OCI-LY7 (cell line): ENCODE data around the gene TIGD2. TPM values are rescaled to one million over a fixed set of nuclear protein-coding genes. Genes with fewer than 3 reads are reported as not detected.

Experiments
- BruUV-seq: library from RNA; stranded (reverse); fragments of 400-500 nt; replicated peaks from 2 replicates; lab custom pipeline; 2021; lab: Mats Ljungman, UMichigan
- CTCF ChIA-PET: fragments of 300-600 bp; sonication (Branson Sonifier 250); formaldehyde crosslinking; loops from one replicate; lab custom pipeline; 2022; ENCODE audit warnings: antibody characterized with exemption; ENCODE audit not compliant: unreplicated experiment; lab: Charles Lee
- POLR2A ChIA-PET: fragments of 300-600 bp; sonication (Branson Sonifier 250); formaldehyde crosslinking; loops from one replicate; lab custom pipeline; 2022; ENCODE audit warnings: antibody characterized with exemption; lab: Charles Lee
- DNase-seq: peaks from one replicate; pipeline ENCODE4 v3.0.0-alpha.2; 2015; ENCODE audit warnings: low spot score
- H2AFZ ChIP-seq: fragments of 200-600 bp; sonication (generic), shearing (Covaris generic); 2 replicates; pipeline ENCODE4 v1.6.1; 2014; ENCODE audit warnings: mild to moderate bottlenecking, antibody characterized with exemption, low read length, moderate library complexity
- H3K27ac ChIP-seq: fragments of 200-600 bp; sonication (generic); 2 replicates; pipeline ENCODE4 v1.5.1; 2014; ENCODE audit warnings: mixed run types, low read depth, mild to moderate bottlenecking, moderate library complexity, low read length, inconsistent platforms; ENCODE audit not compliant: poor library complexity, severe bottlenecking
- H3K36me3 ChIP-seq: fragments of 200-600 bp; sonication (generic); 2 replicates; pipeline ENCODE4 v1.6.1; 2014; ENCODE audit warnings: mild to moderate bottlenecking, antibody characterized with exemption, low read length, moderate library complexity, mixed read lengths; ENCODE audit not compliant: insufficient read depth
- H3K4me1 ChIP-seq: fragments of 200-600 bp; sonication (generic); 2 replicates; pipeline ENCODE4 v1.5.1; 2014; ENCODE audit warnings: mild to moderate bottlenecking, low read length; ENCODE audit not compliant: insufficient read depth, poor library complexity, severe bottlenecking
- H3K4me2 ChIP-seq: fragments of 200-600 bp; sonication (generic); 2 replicates; pipeline ENCODE4 v1.6.1; 2014; ENCODE audit warnings: mild to moderate bottlenecking, low read length
- H3K4me3 ChIP-seq: fragments of 200-600 bp; sonication (generic); 2 replicates; pipeline ENCODE4 v1.5.1; 2014; ENCODE audit warnings: mild to moderate bottlenecking, low read depth, low read length; ENCODE audit not compliant: poor library complexity, severe bottlenecking
- H3K79me2 ChIP-seq: fragments of 200-600 bp; sonication (generic); 2 replicates; pipeline ENCODE4 v1.6.1; 2016; ENCODE audit warnings: low read depth, mild to moderate bottlenecking, low read length, moderate library complexity, mixed read lengths; ENCODE audit not compliant: insufficient read depth
- H3K9me2 ChIP-seq: fragments of 200-600 bp; sonication (generic); 2 replicates; pipeline ENCODE4 v1.6.1; 2016; ENCODE audit warnings: mild to moderate bottlenecking, low read length, mixed read lengths; ENCODE audit not compliant: insufficient read depth
- H3K9me3 ChIP-seq: fragments of 200-600 bp; sonication (generic); 2 replicates; pipeline ENCODE4 v1.6.1; 2014; ENCODE audit warnings: mild to moderate bottlenecking, mixed run types, low read length, mixed read lengths
- H4K20me1 ChIP-seq: fragments of 200-600 bp; sonication (generic); 2 replicates; pipeline ENCODE4 v1.6.1; 2014; ENCODE audit warnings: mild to moderate bottlenecking, antibody characterized with exemption, low read length, moderate library complexity, mixed read lengths; ENCODE audit not compliant: insufficient read depth
- EZH2phosphoT487 ChIP-seq: fragments of 200-600 bp; sonication (generic); IDR thresholded peaks from 2 replicates; pipeline ENCODE4 v1.6.1; 2018; ENCODE audit warnings: low read depth, borderline replicate concordance, mild to moderate bottlenecking, mixed run types, antibody characterized with exemption, low read length, moderate library complexity, mixed read lengths
- intact Hi-C: fragments of 100-400 bp; cut with micrococcal nuclease; formaldehyde crosslinking; loops from one replicate; pipeline ENCODE4 v1.10.0; 2022; ENCODE audit not compliant: unreplicated experiment
- total RNA-seq, 2 experiments: library from RNA; depleted of rRNA in 1 of 2; stranded (reverse); fragments of >200 nt in 1 of 2; shearing (Covaris generic) in 1 of 2; gene quantifications; 2 replicates each; pipeline ENCODE4 v1.2.3, GENCODE V29; 2014 to 2022
- TF ChIP-seq, protein P1 (sequence below): fragments of 200-600 bp; sonication (generic); conservative IDR thresholded peaks from 2 replicates; pipeline ENCODE4 v1.5.1; 2014; ENCODE audit warnings: mild to moderate bottlenecking, antibody characterized with exemption, low read length, moderate library complexity, mixed read lengths

The TIGD2 gene
- total RNA-seq, 2 experiments from 2014 or later = 6.3 to 10.0 TPM

- no peak for DNase-seq
- no TSS peak for BruUV-seq
- Histone ChIP-seq H3K36me3 (no peaks in the 10 kb centered on the region), H2AFZ (no peak overlapping the region), H3K27ac (no peak overlapping the region), H3K4me3 (no peak overlapping the region), H3K9me2 (no peaks in the 10 kb centered on the region), H4K20me1 (no peaks in the 10 kb centered on the region), H3K4me1 (no peaks in the 10 kb centered on the region), H3K9me3 (0 out of 2 replicates have a peak, but pooled peaks cover 4% of the 10 kb centered on the region), H3K79me2 (no peaks in the 10 kb centered on the region), H3K4me2 (no peak overlapping the region)
- POLR2A ChIA-PET = no interaction called here
- TF ChIP-seq EZH2phosphoT487 = no peak
- TF ChIP-seq, protein P1, sequence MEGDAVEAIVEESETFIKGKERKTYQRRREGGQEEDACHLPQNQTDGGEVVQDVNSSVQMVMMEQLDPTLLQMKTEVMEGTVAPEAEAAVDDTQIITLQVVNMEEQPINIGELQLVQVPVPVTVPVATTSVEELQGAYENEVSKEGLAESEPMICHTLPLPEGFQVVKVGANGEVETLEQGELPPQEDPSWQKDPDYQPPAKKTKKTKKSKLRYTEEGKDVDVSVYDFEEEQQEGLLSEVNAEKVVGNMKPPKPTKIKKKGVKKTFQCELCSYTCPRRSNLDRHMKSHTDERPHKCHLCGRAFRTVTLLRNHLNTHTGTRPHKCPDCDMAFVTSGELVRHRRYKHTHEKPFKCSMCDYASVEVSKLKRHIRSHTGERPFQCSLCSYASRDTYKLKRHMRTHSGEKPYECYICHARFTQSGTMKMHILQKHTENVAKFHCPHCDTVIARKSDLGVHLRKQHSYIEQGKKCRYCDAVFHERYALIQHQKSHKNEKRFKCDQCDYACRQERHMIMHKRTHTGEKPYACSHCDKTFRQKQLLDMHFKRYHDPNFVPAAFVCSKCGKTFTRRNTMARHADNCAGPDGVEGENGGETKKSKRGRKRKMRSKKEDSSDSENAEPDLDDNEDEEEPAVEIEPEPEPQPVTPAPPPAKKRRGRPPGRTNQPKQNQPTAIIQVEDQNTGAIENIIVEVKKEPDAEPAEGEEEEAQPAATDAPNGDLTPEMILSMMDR = no peak
- CTCF ChIA-PET = no interaction called here
- intact Hi-C loops = no loop called here
Observed at GRCh38 chr4:89067417-89067816, 43.9 kb upstream of the TIGD2 start.

DNA sequence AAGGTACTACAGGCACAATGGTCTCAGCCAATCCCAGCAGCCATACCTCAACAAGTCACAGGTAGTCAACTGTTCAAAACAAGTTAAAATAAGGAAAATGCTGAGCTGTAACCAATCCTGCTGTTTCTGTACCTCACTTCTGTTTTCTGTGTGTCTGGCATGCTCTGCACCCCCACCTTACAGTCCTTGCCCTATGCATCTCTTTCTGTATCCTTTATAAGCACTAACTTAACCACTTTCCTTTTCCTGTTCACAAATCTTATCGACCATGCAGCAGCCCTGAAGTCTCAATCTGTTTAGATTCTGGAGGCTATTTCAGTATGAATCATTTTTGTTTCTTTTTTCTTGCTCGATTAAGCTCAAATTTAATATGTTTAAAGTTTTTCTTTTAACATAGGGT is 41.9 kb upstream of the TIGD2 start:
- no peaks in the 10 kb centered on the region for H4K20me1 ChIP-seq
- POLR2A ChIA-PET = no interaction called here

DNA sequence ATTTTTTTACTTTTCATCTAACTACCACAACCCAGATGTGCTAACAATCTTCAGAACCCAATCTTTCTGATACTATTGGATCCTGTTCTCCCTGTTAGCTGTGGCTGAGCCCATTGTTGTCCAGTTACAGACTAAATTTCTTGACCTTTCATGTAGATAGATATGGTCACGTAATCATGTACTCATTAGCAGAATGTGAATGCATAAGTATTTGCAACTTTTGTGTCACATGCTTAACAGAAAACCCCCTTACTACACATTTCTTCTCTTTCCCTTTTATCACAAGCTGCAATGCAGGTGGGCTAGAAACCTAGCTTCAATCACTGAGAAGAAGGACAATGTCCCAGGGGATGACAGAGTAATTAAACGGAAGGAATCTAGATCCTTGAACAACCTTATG is 41.3 kb upstream of the TIGD2 start:
- ChIA-PET POLR2A (interaction anchor here (0.6 to 1.4 kb wide), 2 partner anchors 13 to 872 kb away, joined by 3 read pairs; partner anchors contain the start of gene FAM13A), CTCF (no interaction called here)
- Histone ChIP-seq H3K9me3 (0 out of 2 replicates have a peak, but pooled peaks cover 2% of the 10 kb centered on the region), H3K36me3 (no peaks in the 10 kb centered on the region), H2AFZ (no peak overlapping the region), H4K20me1 (no peaks in the 10 kb centered on the region), H3K4me3 (no peak overlapping the region), H3K27ac (no peak overlapping the region), H3K4me2 (no peak overlapping the region), H3K4me1 (no peaks in the 10 kb centered on the region), H3K79me2 (no peaks in the 10 kb centered on the region), H3K9me2 (no peaks in the 10 kb centered on the region)
- no peak for TF ChIP-seq EZH2phosphoT487
- TF ChIP-seq, protein P1 = no peak
- DNase-seq = no peak
- intact Hi-C loops = no loop called here
- BruUV-seq = no TSS peak

More for the DNA sequence above, 41.9 kb upstream of the TIGD2 start:
- BruUV-seq = no TSS peak
- Histone ChIP-seq H3K9me3 (0 out of 2 replicates have a peak, but pooled peaks cover 4% of the 10 kb centered on the region), H3K79me2 (no peaks in the 10 kb centered on the region), H2AFZ (no peak overlapping the region), H3K4me1 (no peaks in the 10 kb centered on the region), H3K9me2 (no peaks in the 10 kb centered on the region), H3K36me3 (no peaks in the 10 kb centered on the region), H3K27ac (no peak overlapping the region), H3K4me3 (no peak overlapping the region), H3K4me2 (no peak overlapping the region)
- intact Hi-C loops = no loop called here
- no peak for DNase-seq
- no peak for TF ChIP-seq EZH2phosphoT487
- TF ChIP-seq, protein P1 = no peak
- CTCF ChIA-PET = no interaction called here
